GM23338 (cell line): ENCODE data around the gene HCFC2.

Source experiments
- CREB1 ChIP-seq: fragments of 250-450 bp; sonication (Bioruptor Pico); IDR thresholded peaks from 2 replicates; pipeline ENCODE4 v1.5.0; 2020; ENCODE audit warnings: low read depth, mild to moderate bottlenecking, moderate library complexity
- CTCF ChIP-seq, 2 experiments: fragments of 200-600 bp in 1 of 2; sonication (generic) in 1 of 2; conservative IDR thresholded peaks; 2 replicates each; pipeline versions ENCODE4 v1.5.1 to v1.6.1; 2016 to 2017; ENCODE audit warnings: antibody characterized with exemption in 2 of 2, low read depth in 2 of 2, mild to moderate bottlenecking in 2 of 2, moderate library complexity in 1 of 2
- EZH2 ChIP-seq: fragments of 200-600 bp; sonication (generic); IDR thresholded peaks from one replicate; pipeline ENCODE4 v1.8.0; 2017; ENCODE audit warnings: antibody characterized with exemption, mild to moderate bottlenecking, low read depth; ENCODE audit not compliant: unreplicated experiment
- EZH2phosphoT487 ChIP-seq: fragments of 200-600 bp; sonication (generic); IDR thresholded peaks from one replicate; pipeline ENCODE4 v1.8.1; 2018; ENCODE audit warnings: antibody characterized with exemption; ENCODE audit not compliant: unreplicated experiment
- JUNB ChIP-seq: IDR thresholded peaks from one replicate; pipeline ENCODE4 v1.6.1; 2016; ENCODE audit warnings: antibody characterized with exemption; ENCODE audit not compliant: unreplicated experiment
- POLR2AphosphoS5 ChIP-seq: IDR thresholded peaks from 2 replicates; pipeline ENCODE4 v1.6.1; 2016; ENCODE audit warnings: antibody characterized with exemption, low read depth

GRCh38 chr12:104023710-104024109 lies 40.6 kb upstream of the HCFC2 start:
- TF ChIP-seq CTCF (conservative IDR thresholded peaks at IDR 0.05; ENCODE audit: low read depth in 2 of 2) (no peak), EZH2 (no peak), POLR2AphosphoS5 (no peak), CREB1 (CRISPR knock-in tag) (no peak), JUNB (no peak), EZH2phosphoT487 (no peak)
